ENCODE measurements around the gene LLCFC1.

Gene LLCFC1

GRCh38 chr7:142964502-142965246, 25.4 kb downstream of the LLCFC1 start:
- Histone ChIP-seq H3K4me3 (ENCODE audit: low read length) (no peak overlapping the region), H3K9me2 (replicated peaks; ENCODE audit: control insufficient read depth, low read length) (no peaks in the 10 kb centered on the region), H3K4me1 (ENCODE audit: control insufficient read depth, low read length) (no peaks in the 10 kb centered on the region), H3K27ac (ENCODE audit: low read depth, low read length) (no peak overlapping the region), H3K27me3 (ENCODE audit: control insufficient read depth, low read length) (peaks cover 41% of the 10 kb centered on the region), H4K20me1 (ENCODE audit: control insufficient read depth, insufficient read depth, low read depth, low read length) (no peaks in the 10 kb centered on the region), H3K9me3 (ENCODE audit: control insufficient read depth, insufficient read depth, low read length) (no peaks in the 10 kb centered on the region), H3K36me3 (ENCODE audit: control insufficient read depth, low read length) (no peaks in the 10 kb centered on the region), H3K79me2 (ENCODE audit: control insufficient read depth, low read length) (no peaks in the 10 kb centered on the region), H3F3A (ENCODE audit: control insufficient read depth, insufficient read depth) (no peaks in the 10 kb centered on the region), H3K4me2 (ENCODE audit: low read length) (no peak overlapping the region)
- TF ChIP-seq EZH2phosphoT487 (IDR thresholded peaks at IDR 0.05; ENCODE audit: borderline replicate concordance, low read length): no peak
- TF ChIP-seq, protein P1, sequence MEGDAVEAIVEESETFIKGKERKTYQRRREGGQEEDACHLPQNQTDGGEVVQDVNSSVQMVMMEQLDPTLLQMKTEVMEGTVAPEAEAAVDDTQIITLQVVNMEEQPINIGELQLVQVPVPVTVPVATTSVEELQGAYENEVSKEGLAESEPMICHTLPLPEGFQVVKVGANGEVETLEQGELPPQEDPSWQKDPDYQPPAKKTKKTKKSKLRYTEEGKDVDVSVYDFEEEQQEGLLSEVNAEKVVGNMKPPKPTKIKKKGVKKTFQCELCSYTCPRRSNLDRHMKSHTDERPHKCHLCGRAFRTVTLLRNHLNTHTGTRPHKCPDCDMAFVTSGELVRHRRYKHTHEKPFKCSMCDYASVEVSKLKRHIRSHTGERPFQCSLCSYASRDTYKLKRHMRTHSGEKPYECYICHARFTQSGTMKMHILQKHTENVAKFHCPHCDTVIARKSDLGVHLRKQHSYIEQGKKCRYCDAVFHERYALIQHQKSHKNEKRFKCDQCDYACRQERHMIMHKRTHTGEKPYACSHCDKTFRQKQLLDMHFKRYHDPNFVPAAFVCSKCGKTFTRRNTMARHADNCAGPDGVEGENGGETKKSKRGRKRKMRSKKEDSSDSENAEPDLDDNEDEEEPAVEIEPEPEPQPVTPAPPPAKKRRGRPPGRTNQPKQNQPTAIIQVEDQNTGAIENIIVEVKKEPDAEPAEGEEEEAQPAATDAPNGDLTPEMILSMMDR (IDR thresholded peaks at IDR 0.05; ENCODE audit: low read depth, low read length, poor library complexity, severe bottlenecking): no peak

DNA sequence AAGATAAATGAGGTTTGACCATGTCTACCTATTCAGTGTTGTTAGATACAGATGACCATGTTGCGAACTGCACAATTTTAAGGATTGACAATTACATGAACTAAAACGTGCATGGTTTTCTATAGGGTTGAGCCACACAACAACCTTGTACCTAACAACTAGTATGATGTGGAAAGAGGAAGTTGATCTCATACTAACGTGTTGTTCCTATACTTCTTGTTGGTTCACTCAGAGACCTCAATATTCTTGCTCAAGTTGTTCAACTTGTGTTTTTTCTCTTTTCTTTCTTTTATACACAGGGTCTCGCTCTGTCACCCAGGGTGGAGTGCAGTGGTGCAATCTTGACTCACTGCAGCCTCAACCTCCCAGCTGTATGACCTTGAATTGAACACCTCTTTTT, 28.9 kb downstream of the LLCFC1 start:
- H3K36me3 ChIP-seq (ENCODE audit: control insufficient read depth, low read length): no peaks in the 10 kb centered on the region
- H3K4me3 ChIP-seq (ENCODE audit: low read length): no peak overlapping the region
- no peaks in the 10 kb centered on the region for H3K9me2 ChIP-seq (replicated peaks; ENCODE audit: control insufficient read depth, low read length)
- H3F3A ChIP-seq (ENCODE audit: control insufficient read depth, insufficient read depth): no peaks in the 10 kb centered on the region
- H3K27me3 ChIP-seq (ENCODE audit: control insufficient read depth, low read length): peaks cover 25% of the 10 kb centered on the region
- H3K27ac ChIP-seq (ENCODE audit: low read depth, low read length): no peak overlapping the region
- no peaks in the 10 kb centered on the region for H3K9me3 ChIP-seq (ENCODE audit: control insufficient read depth, insufficient read depth, low read length)
- no peaks in the 10 kb centered on the region for H3K4me1 ChIP-seq (ENCODE audit: control insufficient read depth, low read length)
- no peaks in the 10 kb centered on the region for H3K79me2 ChIP-seq (ENCODE audit: control insufficient read depth, low read length)
- TF ChIP-seq, protein P1 (IDR thresholded peaks at IDR 0.05; ENCODE audit: low read depth, low read length, poor library complexity, severe bottlenecking): no peak
- no peak for TF ChIP-seq EZH2phosphoT487 (IDR thresholded peaks at IDR 0.05; ENCODE audit: borderline replicate concordance, low read length)
- H3K4me2 ChIP-seq (ENCODE audit: low read length): no peak overlapping the region
- H4K20me1 ChIP-seq (ENCODE audit: control insufficient read depth, insufficient read depth, low read depth, low read length): no peaks in the 10 kb centered on the region

- no peaks in the 10 kb centered on the region for H4K20me1 ChIP-seq (ENCODE audit: control insufficient read depth, insufficient read depth, low read depth, low read length)
- no peak overlapping the region for H3K4me2 ChIP-seq (ENCODE audit: low read length)
- H3K79me2 ChIP-seq (ENCODE audit: control insufficient read depth, low read length): no peaks in the 10 kb centered on the region
- H3K4me1 ChIP-seq (ENCODE audit: control insufficient read depth, low read length): no peaks in the 10 kb centered on the region
- no peak overlapping the region for H3K27ac ChIP-seq (ENCODE audit: low read depth, low read length)
- peaks cover 15% of the 10 kb centered on the region for H3K27me3 ChIP-seq (ENCODE audit: control insufficient read depth, low read length)
- H3F3A ChIP-seq (ENCODE audit: control insufficient read depth, insufficient read depth): no peaks in the 10 kb centered on the region
- no peaks in the 10 kb centered on the region for H3K9me3 ChIP-seq (ENCODE audit: control insufficient read depth, insufficient read depth, low read length)
- no peak overlapping the region for H3K4me3 ChIP-seq (ENCODE audit: low read length)
- TF ChIP-seq, protein P1 (IDR thresholded peaks at IDR 0.05; ENCODE audit: low read depth, low read length, poor library complexity, severe bottlenecking): no peak
- no peak for TF ChIP-seq EZH2phosphoT487 (IDR thresholded peaks at IDR 0.05; ENCODE audit: borderline replicate concordance, low read length)
- no peaks in the 10 kb centered on the region for H3K36me3 ChIP-seq (ENCODE audit: control insufficient read depth, low read length)
- H3K9me2 ChIP-seq (replicated peaks; ENCODE audit: control insufficient read depth, low read length): no peaks in the 10 kb centered on the region
Observed at GRCh38 chr7:142969183-142969582, 29.9 kb downstream of the LLCFC1 start.
